Measurements from ENCODE around the gene RSPH6A.
A peak's percentile ranks its signal among the peaks of the same experiment; 100 is the strongest.
"Not testable (repeated sequence)": the region's sequence is repeated elsewhere in the genome, so short reads cannot be mapped to it uniquely, and the experiment has no call there.

Gene RSPH6A

DNA sequence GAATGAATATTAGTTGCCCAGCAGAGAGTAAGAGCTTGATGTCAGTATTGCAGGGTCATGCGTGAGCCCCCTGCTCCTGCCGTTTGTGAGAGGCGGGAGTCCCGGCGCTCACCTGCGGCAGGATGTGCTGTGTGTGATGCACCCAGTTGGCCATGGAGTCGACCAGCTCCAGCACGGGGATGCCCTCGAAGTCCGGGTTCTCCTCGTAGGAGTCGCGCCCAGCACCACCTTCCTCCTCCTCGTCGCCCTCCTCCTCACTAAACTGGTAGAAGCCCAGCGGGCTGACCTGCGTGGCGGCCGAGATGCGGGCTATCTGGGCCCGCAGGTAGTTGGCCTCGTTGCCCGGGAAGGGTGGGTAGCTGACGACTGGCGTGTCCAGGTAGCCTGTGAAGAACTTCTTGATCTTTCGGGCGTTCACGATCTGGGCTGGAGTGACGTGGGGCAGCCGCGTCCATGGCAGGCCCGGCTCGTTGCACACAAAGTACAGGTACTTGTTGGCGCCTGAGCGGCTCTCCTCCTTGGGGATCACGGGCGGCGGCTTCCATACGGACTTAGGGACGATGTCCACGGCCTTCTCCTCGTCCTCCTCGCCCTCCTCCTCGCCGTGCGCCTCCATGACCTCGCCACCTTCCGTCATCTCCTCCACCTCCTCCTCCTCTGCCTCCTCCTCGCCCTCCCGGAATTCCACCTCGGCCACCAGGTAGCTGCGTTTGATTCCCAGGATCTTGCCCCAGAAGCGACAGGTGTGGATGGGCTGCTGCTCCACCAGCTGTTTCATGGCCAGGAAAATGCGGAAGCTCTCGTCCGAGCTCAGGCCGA is 10.8 kb downstream of the RSPH6A start:
- peaks cover 4% of the 10 kb centered on the region for H3K27me3 Mint-ChIP-seq (ENCODE audit: low read depth, poor library complexity)
- no peak for DNase-seq
- H3K9me3 Mint-ChIP-seq = no peaks in the 10 kb centered on the region
- H3K4me3 Mint-ChIP-seq = no peak overlapping the region
- H3K36me3 Mint-ChIP-seq (ENCODE audit: low read depth) = no peaks in the 10 kb centered on the region
- peaks cover 42% of the 10 kb centered on the region for H3K4me1 Mint-ChIP-seq
- TF ChIP-seq CTCF (IDR thresholded peaks at IDR 0.05) = no peak
- no peak overlapping the region for H3K27ac Mint-ChIP-seq

- H3K4me1 Mint-ChIP-seq = peaks cover 47% of the 10 kb centered on the region
- H3K4me3 Mint-ChIP-seq = peak overlapping the region; percentile 37
- H3K27me3 Mint-ChIP-seq (ENCODE audit: low read depth, poor library complexity) = peaks cover 11% of the 10 kb centered on the region
- H3K27ac Mint-ChIP-seq = no peak overlapping the region
- no peak for TF ChIP-seq CTCF (IDR thresholded peaks at IDR 0.05)
- no peak for DNase-seq
- H3K36me3 Mint-ChIP-seq (ENCODE audit: low read depth) = no peaks in the 10 kb centered on the region
- no peaks in the 10 kb centered on the region for H3K9me3 Mint-ChIP-seq
Measured at GRCh38 chr19:45801603-45802175, 13.4 kb downstream of the RSPH6A start.

GRCh38 chr19:45800070-45800553 is 15.0 kb downstream of the RSPH6A start:
- no peak for TF ChIP-seq CTCF (IDR thresholded peaks at IDR 0.05)
- H3K27me3 Mint-ChIP-seq (ENCODE audit: low read depth, poor library complexity) = peaks cover 11% of the 10 kb centered on the region
- no peak for DNase-seq
- no peaks in the 10 kb centered on the region for H3K36me3 Mint-ChIP-seq (ENCODE audit: low read depth)
- H3K9me3 Mint-ChIP-seq = no peaks in the 10 kb centered on the region
- H3K4me3 Mint-ChIP-seq = no peak overlapping the region
- peak overlapping the region; percentile 25 for H3K27ac Mint-ChIP-seq
- H3K4me1 Mint-ChIP-seq = peaks cover 47% of the 10 kb centered on the region

DNA sequence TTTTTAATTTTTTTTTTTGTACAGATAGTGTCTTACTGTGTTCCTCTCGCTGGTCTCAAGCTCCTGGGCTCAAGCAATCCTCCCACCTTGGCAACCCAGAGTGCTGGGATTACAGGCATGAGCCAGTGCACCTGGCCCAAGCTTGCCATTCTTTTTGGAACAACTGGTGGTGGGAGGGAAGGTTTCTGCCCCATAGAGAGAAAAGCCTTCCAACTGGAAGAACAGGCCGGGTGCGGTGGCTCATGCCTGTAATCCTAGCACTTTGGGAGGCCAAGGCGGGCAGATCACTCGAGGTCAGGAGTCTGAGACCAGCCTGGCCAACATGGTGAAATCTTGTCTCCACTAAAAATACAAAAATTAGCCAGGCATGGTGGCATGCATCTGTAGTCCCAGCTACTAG is 15.6 kb downstream of the RSPH6A start:
- H3K27me3 Mint-ChIP-seq (ENCODE audit: low read depth, poor library complexity); H3K9me3 Mint-ChIP-seq; H3K36me3 Mint-ChIP-seq (ENCODE audit: low read depth); DNase-seq; H3K4me3 Mint-ChIP-seq: not testable (repeated sequence)
- H3K27ac Mint-ChIP-seq = peak overlapping the region; percentile 25
- peaks cover 51% of the 10 kb centered on the region for H3K4me1 Mint-ChIP-seq

GRCh38 chr19:45798995-45799517 is 16.1 kb downstream of the RSPH6A start:
- H3K27ac Mint-ChIP-seq = peak overlapping the region; percentile 66
- TF ChIP-seq CTCF (IDR thresholded peaks at IDR 0.05) = peak; percentile 91
- peaks cover 52% of the 10 kb centered on the region for H3K4me1 Mint-ChIP-seq
- H3K27me3 Mint-ChIP-seq (ENCODE audit: low read depth, poor library complexity) = peaks cover 7% of the 10 kb centered on the region
- peak overlapping the region; percentile 36 for H3K4me3 Mint-ChIP-seq
- H3K36me3 Mint-ChIP-seq (ENCODE audit: low read depth) = no peaks in the 10 kb centered on the region
- no peaks in the 10 kb centered on the region for H3K9me3 Mint-ChIP-seq
- peak; percentile 78 for DNase-seq

GRCh38 chr19:45794627-45795026 is 20.5 kb downstream of the RSPH6A start:
- TF ChIP-seq CTCF (IDR thresholded peaks at IDR 0.05) = no peak
- Mint-ChIP-seq H3K4me3 (no peak overlapping the region), H3K27me3 (ENCODE audit: low read depth, poor library complexity) (peaks cover 17% of the 10 kb centered on the region), H3K4me1 (peaks cover 45% of the 10 kb centered on the region), H3K36me3 (ENCODE audit: low read depth) (peaks cover 12% of the 10 kb centered on the region), H3K27ac (no peak overlapping the region), H3K9me3 (no peaks in the 10 kb centered on the region)
- DNase-seq = no peak
